Fibroblast of skin of right biceps (primary cell): ENCODE data around the gene TCN1.

ENCODE experiments used
- DNase-seq: peaks from one replicate; pipeline ENCODE4 v3.0.0-alpha.2; 2013

TCN1 gene

GRCh38 chr11:59807047-59807610 is 59.2 kb downstream of the TCN1 start:
- no peak for DNase-seq

- DNase-seq, result no peak
These were observed 62.2 kb downstream of the TCN1 start for GRCh38 chr11:59804061-59804460.
